CD4-positive, alpha-beta T cell treated with Interferon alpha-2 for 1 hour (primary cell): ENCODE results near the gene NFATC4.
A peak's percentile ranks its signal among the peaks of the same experiment; 100 is the strongest.

Experiments
- DNase-seq, 2 donors: peaks; one replicate each; pipeline ENCODE4 v3.0.0-alpha.2; 2020 to 2022

Gene NFATC4

GRCh38 chr14:24390701-24391468 is 22.9 kb downstream of the NFATC4 start:
- no peak for DNase-seq

GRCh38 chr14:24392325-24393091 is 24.5 kb downstream of the NFATC4 start:
- no peak for DNase-seq

- no peak for DNase-seq
Measured at GRCh38 chr14:24394275-24394674, 26.3 kb downstream of the NFATC4 start.

- DNase-seq, result no peak
Measured at GRCh38 chr14:24395609-24396582, 27.9 kb downstream of the NFATC4 start.

GRCh38 chr14:24397639-24398292 is 29.8 kb downstream of the NFATC4 start:
- no peak for DNase-seq

- DNase-seq, result no peak
Measured at GRCh38 chr14:24398293-24398652, 30.3 kb downstream of the NFATC4 start.

GRCh38 chr14:24398653-24399446 is 30.9 kb downstream of the NFATC4 start, which contains the start of gene NYNRIN:
NYNRIN (plus strand) TSS chr14:24399003; CDS start chr14:24399247, 244 bp downstream.
- DNase-seq, result peak; percentile 15 to 35

GRCh38 chr14:24399447-24399822 is 31.5 kb downstream of the NFATC4 start:
- no peak for DNase-seq

- DNase-seq, result no peak
Measured at GRCh38 chr14:24399999-24400718, 32.2 kb downstream of the NFATC4 start.

GRCh38 chr14:24401810-24402702 is 34.1 kb downstream of the NFATC4 start:
- no peak for DNase-seq

- DNase-seq, result no peak
Measured at GRCh38 chr14:24403294-24403998, 35.5 kb downstream of the NFATC4 start.

- DNase-seq, result no peak
Measured at GRCh38 chr14:24404814-24405213, 36.8 kb downstream of the NFATC4 start.

GRCh38 chr14:24406416-24406815 is 38.4 kb downstream of the NFATC4 start:
- no peak for DNase-seq

- no peak for DNase-seq
Measured at GRCh38 chr14:24407608-24408325, 39.8 kb downstream of the NFATC4 start.

- DNase-seq, result no peak
Measured at GRCh38 chr14:24408764-24409163, 40.8 kb downstream of the NFATC4 start.

- DNase-seq, result no peak
Measured at GRCh38 chr14:24409192-24409591, 41.2 kb downstream of the NFATC4 start.

GRCh38 chr14:24409956-24410355 is 42.0 kb downstream of the NFATC4 start:
- no peak for DNase-seq
